Left ventricle myocardium superior (tissue), 1 donor: Measurements from ENCODE around the gene TTC39B. TPM values are rescaled to one million over a fixed set of nuclear protein-coding genes. Genes with fewer than 3 reads are reported as not detected.

Experiments
- ATAC-seq: fragments of 200-7000 bp; cut with Tn5 transposase; one replicate; pipeline ENCODE4 v1.9.1; 2020; ENCODE audit warnings: mild to moderate bottlenecking, moderate library complexity
- DNase-seq: peaks from one replicate; pipeline ENCODE4 v3.0.0-alpha.2; 2020
- intact Hi-C: fragments of 100-400 bp; cut with micrococcal nuclease; formaldehyde crosslinking; loops from one replicate; pipeline ENCODE4 v1.11.0; 2022
- total RNA-seq: library from RNA; stranded (reverse); fragmentation: NEBNext Ultra II Directional; extraction: Animal tissue kit (Norgen Biotek cat#: 25700); gene quantifications from one replicate; pipeline ENCODE4 v1.2.1, GENCODE V29; 2021
- donor health status: DM: no; HTN: yes; CAD: no; lungs with severe emphysema.

Gene TTC39B
- total RNA-seq, 1 donor from 2014 or later = 1.4 TPM

GRCh38 chr9:15306068-15306756 is 804 bp downstream of the TTC39B start:
- intact Hi-C loops = loop anchor here (10.0 kb wide), 1 partner anchor 119 kb away; the partner anchor contains the start of gene SNAPC3
- peak; percentile 63 for DNase-seq
- peak; percentile 39 for ATAC-seq

GRCh38 chr9:15305470-15305869 is 1.5 kb downstream of the TTC39B start:
- no peak for ATAC-seq
- intact Hi-C loops = loop anchor here (10.0 kb wide), 1 partner anchor 119 kb away; the partner anchor contains the start of gene SNAPC3
- no peak for DNase-seq

GRCh38 chr9:15304632-15305031 is 2.4 kb downstream of the TTC39B start:
- DNase-seq (no peak), ATAC-seq (no peak)
- intact Hi-C loops = loop anchor here (10.0 kb wide), 1 partner anchor 120 kb away; the partner anchor contains the start of gene SNAPC3

GRCh38 chr9:15300218-15300617 is 6.8 kb downstream of the TTC39B start:
- ATAC-seq = no peak
- intact Hi-C loops = loop anchor here (10.0 kb wide), 1 partner anchor 125 kb away; the partner anchor contains the start of gene SNAPC3

GRCh38 chr9:15299374-15299939 is 7.6 kb downstream of the TTC39B start:
- intact Hi-C loops = no loop called here
- DNase-seq (no peak), ATAC-seq (no peak)

More at GRCh38 chr9:15300218-15300617, 6.8 kb downstream of the TTC39B start:
- no peak for DNase-seq

- DNase-seq = no peak
- no peak for ATAC-seq
- intact Hi-C loops = no loop called here
Measured at GRCh38 chr9:15298362-15298761, 8.7 kb downstream of the TTC39B start.

- intact Hi-C loops = no loop called here
- DNase-seq = no peak
- peak; percentile 65 for ATAC-seq
Measured at GRCh38 chr9:15295761-15296405, 11.1 kb downstream of the TTC39B start.

- no peak for DNase-seq
- intact Hi-C loops = no loop called here
Measured at GRCh38 chr9:15294604-15295003, 12.4 kb downstream of the TTC39B start.

GRCh38 chr9:15293804-15294316 is 13.2 kb downstream of the TTC39B start:
- ATAC-seq (peak; percentile 22), DNase-seq (no peak)
- intact Hi-C loops = no loop called here

More at GRCh38 chr9:15294604-15295003, 12.4 kb downstream of the TTC39B start:
- ATAC-seq = no peak

GRCh38 chr9:15293084-15293483 is 13.9 kb downstream of the TTC39B start:
- ATAC-seq (no peak), DNase-seq (no peak)
- intact Hi-C loops = no loop called here

- ATAC-seq (no peak), DNase-seq (no peak)
- intact Hi-C loops = no loop called here
Measured at GRCh38 chr9:15289603-15290002, 17.4 kb downstream of the TTC39B start.

GRCh38 chr9:15287309-15287708 is 19.7 kb downstream of the TTC39B start:
- DNase-seq (no peak), ATAC-seq (no peak)
- intact Hi-C loops = no loop called here

- intact Hi-C loops = no loop called here
- ATAC-seq (no peak), DNase-seq (no peak)
Measured at GRCh38 chr9:15286161-15286821, 20.7 kb downstream of the TTC39B start.

- ATAC-seq (no peak), DNase-seq (no peak)
- intact Hi-C loops = no loop called here
Measured at GRCh38 chr9:15282567-15283285, 24.3 kb downstream of the TTC39B start.

GRCh38 chr9:15280647-15281046 is 26.4 kb downstream of the TTC39B start:
- no peak for DNase-seq
- no peak for ATAC-seq
- intact Hi-C loops = no loop called here

GRCh38 chr9:15278839-15279238 is 28.2 kb downstream of the TTC39B start:
- ATAC-seq (no peak), DNase-seq (no peak)
- intact Hi-C loops = no loop called here

GRCh38 chr9:15278091-15278687 is 28.8 kb downstream of the TTC39B start:
- DNase-seq = no peak
- no peak for ATAC-seq
- intact Hi-C loops = no loop called here

GRCh38 chr9:15277400-15278090 is 29.5 kb downstream of the TTC39B start:
- peak; percentile 38 for ATAC-seq
- no peak for DNase-seq
- intact Hi-C loops = no loop called here
